Activated naive CD4-positive, alpha-beta T cell treated with anti-CD3 and anti-CD28 coated beads, Interleukin-2, amount 50 U/mL, for 24 hours (primary cell): Measurements from ENCODE around the gene CAMK1D.

Source experiments
- H3K27ac Mint-ChIP-seq: one replicate; pipeline ENCODE4 v1.8.0; 2021; ENCODE audit warnings: mild to moderate bottlenecking, mixed read lengths
- H3K27me3 Mint-ChIP-seq: one replicate; pipeline ENCODE4 v1.8.0; 2021; ENCODE audit warnings: mixed read lengths
- H3K36me3 Mint-ChIP-seq: one replicate; pipeline ENCODE4 v1.8.0; 2021; ENCODE audit warnings: mixed read lengths
- H3K4me1 Mint-ChIP-seq: one replicate; pipeline ENCODE4 v1.8.0; 2021; ENCODE audit warnings: mixed read lengths
- H3K4me3 Mint-ChIP-seq: one replicate; pipeline ENCODE4 v1.8.0; 2021; ENCODE audit warnings: mild to moderate bottlenecking, mixed read lengths
- H3K9me3 Mint-ChIP-seq: one replicate; pipeline ENCODE4 v1.8.0; 2021; ENCODE audit warnings: mixed read lengths

The CAMK1D gene

GRCh38 chr10:12589791-12590190 is 240.4 kb downstream of the CAMK1D start:
- H3K27ac Mint-ChIP-seq = no peak overlapping the region
- peaks cover 2% of the 10 kb centered on the region for H3K36me3 Mint-ChIP-seq
- H3K4me3 Mint-ChIP-seq = no peak overlapping the region
- H3K9me3 Mint-ChIP-seq = no peaks in the 10 kb centered on the region
- no peaks in the 10 kb centered on the region for H3K27me3 Mint-ChIP-seq
- H3K4me1 Mint-ChIP-seq = peaks cover 87% of the 10 kb centered on the region

- Mint-ChIP-seq H3K4me1 (peaks cover 93% of the 10 kb centered on the region), H3K36me3 (no peaks in the 10 kb centered on the region), H3K9me3 (no peaks in the 10 kb centered on the region), H3K4me3 (peak overlapping the region; percentile 23), H3K27ac (peak overlapping the region; percentile 55), H3K27me3 (no peaks in the 10 kb centered on the region)
These were observed 241.6 kb downstream of the CAMK1D start for GRCh38 chr10:12590675-12591659.

DNA sequence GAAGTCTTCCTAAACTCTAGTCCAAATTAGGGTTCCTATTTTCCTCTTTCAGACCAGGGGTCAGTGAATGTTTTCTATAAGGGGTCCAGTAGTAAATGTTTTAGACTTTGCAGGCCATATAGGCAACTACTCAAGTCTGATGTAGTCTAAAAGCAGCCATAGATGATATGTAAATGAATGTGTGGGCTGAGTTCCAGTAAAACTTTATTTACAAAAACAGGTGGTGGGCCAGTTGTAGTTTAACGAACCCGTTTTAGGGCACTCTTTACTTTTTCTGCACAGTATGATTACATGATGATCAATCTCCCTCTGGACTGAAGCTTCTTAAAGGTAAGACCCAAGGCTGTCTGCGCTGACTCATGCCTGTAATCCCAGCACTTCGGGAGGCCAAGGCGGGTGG is 243.6 kb downstream of the CAMK1D start:
- Mint-ChIP-seq H3K4me3 (no peak overlapping the region), H3K27me3 (no peaks in the 10 kb centered on the region), H3K36me3 (no peaks in the 10 kb centered on the region), H3K9me3 (no peaks in the 10 kb centered on the region), H3K4me1 (peaks cover 92% of the 10 kb centered on the region), H3K27ac (no peak overlapping the region)

GRCh38 chr10:12594448-12594944 is 245.1 kb downstream of the CAMK1D start:
- peak overlapping the region; percentile 11 for H3K4me3 Mint-ChIP-seq
- H3K4me1 Mint-ChIP-seq = peaks cover 92% of the 10 kb centered on the region

GRCh38 chr10:12595936-12596576 is 246.7 kb downstream of the CAMK1D start:
- H3K4me1 Mint-ChIP-seq = peaks cover 81% of the 10 kb centered on the region
- no peak overlapping the region for H3K4me3 Mint-ChIP-seq
- peaks cover 9% of the 10 kb centered on the region for H3K36me3 Mint-ChIP-seq
- H3K27ac Mint-ChIP-seq = no peak overlapping the region
- no peaks in the 10 kb centered on the region for H3K9me3 Mint-ChIP-seq
- no peaks in the 10 kb centered on the region for H3K27me3 Mint-ChIP-seq

More at GRCh38 chr10:12594448-12594944, 245.1 kb downstream of the CAMK1D start:
- Mint-ChIP-seq H3K27ac (peak overlapping the region; percentile 60), H3K27me3 (no peaks in the 10 kb centered on the region), H3K9me3 (no peaks in the 10 kb centered on the region), H3K36me3 (peaks cover 2% of the 10 kb centered on the region)

- Mint-ChIP-seq H3K36me3 (peaks cover 9% of the 10 kb centered on the region), H3K9me3 (no peaks in the 10 kb centered on the region), H3K27ac (no peak overlapping the region), H3K27me3 (no peaks in the 10 kb centered on the region), H3K4me1 (peaks cover 71% of the 10 kb centered on the region), H3K4me3 (no peak overlapping the region)
These were observed 247.8 kb downstream of the CAMK1D start for GRCh38 chr10:12597176-12597575.

DNA sequence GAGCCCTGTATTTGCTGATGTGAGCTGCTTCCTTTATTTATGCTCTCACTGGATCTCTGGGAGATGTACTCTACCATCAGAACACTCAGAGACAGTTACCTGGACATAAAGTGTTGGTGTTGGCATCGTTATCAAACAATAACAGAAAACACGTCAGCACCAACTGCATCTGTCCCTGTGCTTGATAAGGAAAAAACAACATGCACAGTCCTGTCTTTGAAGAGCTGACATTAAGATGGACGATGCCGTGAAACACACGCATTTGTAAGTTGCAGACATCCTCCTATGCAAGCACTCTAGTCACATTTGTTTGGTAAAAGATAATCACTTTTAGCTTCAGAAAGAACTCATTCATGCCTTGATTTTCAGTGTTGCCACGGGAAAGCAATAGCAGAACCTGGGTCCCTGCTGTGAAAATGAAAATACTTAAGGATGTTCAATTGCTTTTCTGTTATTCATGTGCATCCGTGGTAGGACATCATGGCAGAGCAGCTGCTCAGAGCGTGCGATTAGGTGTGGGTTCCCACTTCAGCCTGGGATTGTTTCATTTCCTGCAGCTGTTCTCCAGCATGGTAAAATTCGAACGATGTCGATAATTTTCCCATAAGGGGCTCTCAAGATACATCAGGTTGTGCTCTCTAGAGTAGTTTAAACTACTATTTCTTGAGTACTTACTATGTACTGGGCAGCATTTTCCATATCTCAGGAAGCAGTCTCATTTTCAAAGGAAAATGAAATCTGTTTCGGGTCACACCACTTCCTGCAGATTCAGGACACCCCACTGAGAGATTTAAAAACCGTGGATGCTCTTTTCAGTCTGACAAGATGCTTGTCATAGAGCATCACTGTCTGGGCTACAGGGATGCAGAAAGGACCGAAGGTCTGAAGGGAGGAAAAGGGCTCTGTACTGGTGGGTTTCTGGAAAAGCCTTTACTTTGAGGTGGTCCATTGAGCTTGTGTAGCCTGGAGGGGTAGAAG is 248.7 kb downstream of the CAMK1D start:
- Mint-ChIP-seq H3K27me3 (no peaks in the 10 kb centered on the region), H3K4me1 (peaks cover 62% of the 10 kb centered on the region), H3K4me3 (no peak overlapping the region), H3K36me3 (peaks cover 9% of the 10 kb centered on the region), H3K9me3 (no peaks in the 10 kb centered on the region), H3K27ac (no peak overlapping the region)

DNA sequence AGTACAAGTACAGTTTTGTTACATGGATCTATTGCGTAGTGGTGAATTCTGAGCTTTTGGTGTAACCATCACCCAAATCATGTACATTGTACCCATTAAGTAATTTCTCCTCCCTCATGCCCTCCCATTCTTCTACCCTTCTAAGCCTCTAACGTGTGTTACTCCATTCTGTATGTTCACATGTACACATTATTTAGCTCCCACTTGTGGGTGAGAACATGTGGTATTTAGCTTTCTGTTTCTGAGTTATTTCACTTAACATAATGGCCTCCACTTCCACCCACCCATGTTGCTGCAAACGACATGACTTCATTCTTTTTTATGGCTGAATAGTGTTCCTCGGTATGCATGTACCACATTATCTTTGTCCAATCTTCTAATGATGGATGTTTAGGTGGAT is 251.3 kb downstream of the CAMK1D start:
- Mint-ChIP-seq H3K27ac (no peak overlapping the region), H3K27me3 (no peaks in the 10 kb centered on the region), H3K4me3 (no peak overlapping the region), H3K9me3 (no peaks in the 10 kb centered on the region), H3K4me1 (peaks cover 48% of the 10 kb centered on the region), H3K36me3 (peaks cover 9% of the 10 kb centered on the region)

DNA sequence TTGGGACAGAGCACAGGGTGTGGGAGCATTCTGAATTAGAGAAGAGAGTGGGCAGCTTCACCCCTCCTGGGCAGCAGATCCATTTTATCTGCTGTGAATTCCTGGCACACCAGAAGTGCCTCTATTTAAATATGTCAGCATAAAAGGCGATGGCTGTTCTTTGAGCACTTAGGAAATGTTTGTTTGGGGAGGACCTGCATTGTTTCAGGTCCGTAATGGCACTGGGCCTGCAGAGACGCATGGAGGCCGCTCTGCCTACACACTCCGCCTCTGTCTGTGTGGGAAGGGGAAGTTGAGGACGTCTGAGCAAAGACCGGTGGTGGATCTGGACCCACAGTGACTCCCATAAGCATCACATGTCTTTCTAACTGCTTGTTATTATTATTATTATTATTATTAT is 253.2 kb downstream of the CAMK1D start:
- Mint-ChIP-seq H3K36me3 (peaks cover 9% of the 10 kb centered on the region), H3K4me1 (peaks cover 46% of the 10 kb centered on the region), H3K9me3 (no peaks in the 10 kb centered on the region), H3K4me3 (no peak overlapping the region), H3K27me3 (no peaks in the 10 kb centered on the region), H3K27ac (no peak overlapping the region)

GRCh38 chr10:12603766-12604470 is 254.6 kb downstream of the CAMK1D start:
- no peak overlapping the region for H3K27ac Mint-ChIP-seq
- H3K36me3 Mint-ChIP-seq = peaks cover 9% of the 10 kb centered on the region
- no peaks in the 10 kb centered on the region for H3K9me3 Mint-ChIP-seq
- H3K27me3 Mint-ChIP-seq = no peaks in the 10 kb centered on the region
- peaks cover 32% of the 10 kb centered on the region for H3K4me1 Mint-ChIP-seq
- no peak overlapping the region for H3K4me3 Mint-ChIP-seq

GRCh38 chr10:12605580-12606405 is 256.4 kb downstream of the CAMK1D start:
- peaks cover 3% of the 10 kb centered on the region for H3K36me3 Mint-ChIP-seq
- H3K27me3 Mint-ChIP-seq = no peaks in the 10 kb centered on the region
- H3K27ac Mint-ChIP-seq = peak overlapping the region; percentile 94
- H3K9me3 Mint-ChIP-seq = no peaks in the 10 kb centered on the region
- peaks cover 23% of the 10 kb centered on the region for H3K4me1 Mint-ChIP-seq
- peak overlapping the region; percentile 84 for H3K4me3 Mint-ChIP-seq

- peak overlapping the region; percentile 94 for H3K27ac Mint-ChIP-seq
- H3K27me3 Mint-ChIP-seq = no peaks in the 10 kb centered on the region
- H3K4me3 Mint-ChIP-seq = peak overlapping the region; percentile 84
- H3K9me3 Mint-ChIP-seq = no peaks in the 10 kb centered on the region
- peaks cover 2% of the 10 kb centered on the region for H3K36me3 Mint-ChIP-seq
- peaks cover 23% of the 10 kb centered on the region for H3K4me1 Mint-ChIP-seq
These were observed 257.1 kb downstream of the CAMK1D start for GRCh38 chr10:12606461-12606860.

GRCh38 chr10:12608761-12609160 is 259.4 kb downstream of the CAMK1D start:
- Mint-ChIP-seq H3K36me3 (peaks cover 2% of the 10 kb centered on the region), H3K4me1 (peaks cover 23% of the 10 kb centered on the region), H3K27ac (no peak overlapping the region), H3K9me3 (no peaks in the 10 kb centered on the region), H3K4me3 (no peak overlapping the region), H3K27me3 (no peaks in the 10 kb centered on the region)

GRCh38 chr10:12609435-12609834 is 260.1 kb downstream of the CAMK1D start:
- H3K4me1 Mint-ChIP-seq = peaks cover 23% of the 10 kb centered on the region
- H3K27me3 Mint-ChIP-seq = no peaks in the 10 kb centered on the region
- H3K36me3 Mint-ChIP-seq = peaks cover 2% of the 10 kb centered on the region
- no peak overlapping the region for H3K27ac Mint-ChIP-seq
- no peaks in the 10 kb centered on the region for H3K9me3 Mint-ChIP-seq
- no peak overlapping the region for H3K4me3 Mint-ChIP-seq
